Trophoblast cell (in vitro differentiated cells and primary cell): ENCODE data around the gene ATP1A4.

ENCODE experiments used
- DNase-seq, 2 donors: peaks; one replicate each; pipeline ENCODE4 v3.0.0-alpha.2; 2016
- H2AFZ ChIP-seq: 2 replicates; pipeline ENCODE4 v1.6.1; 2013; ENCODE audit warnings: low read length, moderate library complexity, mild to moderate bottlenecking; ENCODE audit not compliant: insufficient read depth, poor library complexity
- H2AK5ac ChIP-seq: 2 replicates; pipeline ENCODE4 v1.6.1; 2013; ENCODE audit warnings: mild to moderate bottlenecking, low read length
- H2BK120ac ChIP-seq: 2 replicates; pipeline ENCODE4 v1.6.1; 2013; ENCODE audit warnings: low read length, mild to moderate bottlenecking, moderate library complexity; ENCODE audit not compliant: insufficient read depth, poor library complexity
- H2BK12ac ChIP-seq: 2 replicates; pipeline ENCODE4 v1.6.1; 2013; ENCODE audit warnings: mild to moderate bottlenecking, low read length, moderate library complexity
- H2BK5ac ChIP-seq: 2 replicates; pipeline ENCODE4 v1.6.1; 2013; ENCODE audit warnings: low read length, low read depth, moderate library complexity, mild to moderate bottlenecking; ENCODE audit not compliant: poor library complexity
- H3K14ac ChIP-seq: 2 replicates; pipeline ENCODE4 v1.6.1; 2013; ENCODE audit warnings: mild to moderate bottlenecking, low read length
- H3K18ac ChIP-seq: 2 replicates; pipeline ENCODE4 v1.6.1; 2013; ENCODE audit warnings: mild to moderate bottlenecking, low read length
- H3K23ac ChIP-seq: 2 replicates; pipeline ENCODE4 v1.6.1; 2013; ENCODE audit warnings: low read length
- H3K27ac ChIP-seq: 2 replicates; pipeline ENCODE4 v1.5.1; 2013; ENCODE audit warnings: low read depth, mild to moderate bottlenecking, inconsistent platforms, low read length, moderate library complexity
- H3K27me3 ChIP-seq: 2 replicates; pipeline ENCODE4 v1.6.1; 2013; ENCODE audit warnings: inconsistent platforms, mild to moderate bottlenecking, low read length, moderate library complexity; ENCODE audit not compliant: insufficient read depth
- H3K36me3 ChIP-seq, 2 experiments: 1 replicate in 1 of 2; 2 replicates in 1 of 2; pipeline ENCODE4 v1.6.1; 2013; ENCODE audit warnings: low read length in 2 of 2, mild to moderate bottlenecking in 2 of 2, moderate library complexity in 1 of 2; ENCODE audit not compliant: insufficient read depth in 2 of 2, control insufficient read depth in 1 of 2
- H3K4ac ChIP-seq: 2 replicates; pipeline ENCODE4 v1.6.1; 2013; ENCODE audit warnings: low read depth, mild to moderate bottlenecking, low read length, moderate library complexity
- H3K4me1 ChIP-seq, 2 experiments: 1 replicate in 1 of 2; 2 replicates in 1 of 2; pipeline ENCODE4 v1.6.1; 2013; ENCODE audit warnings: low read length in 2 of 2, mild to moderate bottlenecking in 2 of 2, moderate library complexity in 1 of 2; ENCODE audit not compliant: insufficient read depth in 2 of 2, control insufficient read depth in 1 of 2
- H3K4me2 ChIP-seq: 2 replicates; pipeline ENCODE4 v1.6.1; 2013; ENCODE audit warnings: inconsistent platforms, mild to moderate bottlenecking, low read length, moderate library complexity
- H3K4me3 ChIP-seq: 2 replicates; pipeline ENCODE4 v1.5.1; 2013; ENCODE audit warnings: mild to moderate bottlenecking, low read depth, low read length, inconsistent platforms
- H3K79me1 ChIP-seq: one replicate; pipeline ENCODE4 v1.6.1; 2013; ENCODE audit warnings: low read length
- H3K79me2 ChIP-seq: 2 replicates; pipeline ENCODE4 v1.6.1; 2013; ENCODE audit warnings: low read length, mild to moderate bottlenecking; ENCODE audit not compliant: control insufficient read depth, insufficient read depth, poor library complexity
- H3K9ac ChIP-seq: 2 replicates; pipeline ENCODE4 v1.6.1; 2013; ENCODE audit warnings: mild to moderate bottlenecking, low read length
- H3K9me3 ChIP-seq: 2 replicates; pipeline ENCODE4 v1.6.1; 2013; ENCODE audit warnings: low read depth, mild to moderate bottlenecking, control low read depth, inconsistent platforms, low read length; ENCODE audit not compliant: insufficient read depth
- H4K12ac ChIP-seq: 2 replicates; pipeline ENCODE4 v1.6.1; 2013; ENCODE audit warnings: low read depth, mild to moderate bottlenecking, low read length, moderate library complexity
- H4K8ac ChIP-seq: 2 replicates; pipeline ENCODE4 v1.6.1; 2013; ENCODE audit warnings: low read depth, mild to moderate bottlenecking, low read length, moderate library complexity
- H4K91ac ChIP-seq: one replicate; pipeline ENCODE4 v1.6.1; 2013; ENCODE audit warnings: low read depth, mild to moderate bottlenecking, low read length, moderate library complexity
- WGBS: extraction: QIAGEN DNeasy Blood & Tissue Kit; methylation state at CpG from one replicate; pipeline ENCODE4 v1.1.7; 2013; ENCODE audit warnings: missing lambda C conversion rate; ENCODE audit not compliant: insufficient read length, insufficient coverage; ENCODE audit errors: extremely low coverage; 5-methylcytosine and 5-hydroxymethylcytosine counted together

Gene ATP1A4

DNA sequence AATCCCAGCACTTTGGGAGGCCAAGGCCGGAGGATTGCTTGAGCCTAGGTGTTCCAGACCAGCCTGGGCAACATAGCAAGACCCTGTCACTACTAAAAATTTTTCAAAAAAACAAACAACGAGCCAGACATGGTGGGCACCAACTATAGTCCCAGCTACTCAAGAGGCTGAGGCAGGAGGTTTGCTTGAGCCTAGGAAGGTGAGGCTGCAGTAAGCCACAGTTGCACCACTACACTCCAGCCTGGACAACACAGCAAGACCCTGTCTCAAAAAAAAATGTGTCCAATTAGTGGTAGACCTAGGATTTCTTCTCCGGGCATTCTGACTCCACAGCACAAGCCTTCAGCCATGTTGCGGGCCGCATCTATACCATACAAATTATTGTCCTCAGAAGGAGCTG lies 46.2 kb upstream of the ATP1A4 start:
- H3K14ac ChIP-seq: no peak overlapping the region
- WGBS: no CpG with 5 or more reads among the region's 5 CpGs
- no peak overlapping the region for H2BK120ac ChIP-seq
- no peaks in the 10 kb centered on the region for H3K36me3 ChIP-seq
- H4K8ac ChIP-seq: no peak overlapping the region
- no peak overlapping the region for H3K4me3 ChIP-seq
- no peak overlapping the region for H4K12ac ChIP-seq
- no peaks in the 10 kb centered on the region for H3K9me3 ChIP-seq
- no peak for DNase-seq
- H3K79me1 ChIP-seq: no peaks in the 10 kb centered on the region
- H3K79me2 ChIP-seq: no peaks in the 10 kb centered on the region
- no peak overlapping the region for H3K4ac ChIP-seq
- no peak overlapping the region for H2BK12ac ChIP-seq
- peaks cover 3 to 4% of the 10 kb centered on the region in 2 experiments for H3K4me1 ChIP-seq
- H2AK5ac ChIP-seq: no peak overlapping the region
- H4K91ac ChIP-seq: no peak overlapping the region
- H3K4me2 ChIP-seq: no peak overlapping the region
- no peaks in the 10 kb centered on the region for H3K27me3 ChIP-seq
- no peak overlapping the region for H2BK5ac ChIP-seq
- H3K18ac ChIP-seq: no peak overlapping the region
- H3K9ac ChIP-seq: no peak overlapping the region
- H3K27ac ChIP-seq: no peak overlapping the region
- H2AFZ ChIP-seq: no peak overlapping the region
- no peak overlapping the region for H3K23ac ChIP-seq

- no peak overlapping the region for H4K91ac ChIP-seq
- H3K79me1 ChIP-seq: no peaks in the 10 kb centered on the region
Measured at GRCh38 chr1:160107512-160107911, 43.9 kb upstream of the ATP1A4 start.

GRCh38 chr1:160108888-160109662 lies 42.3 kb upstream of the ATP1A4 start:
- H3K18ac ChIP-seq: no peak overlapping the region
- H3K23ac ChIP-seq: no peak overlapping the region
- H2BK12ac ChIP-seq: no peak overlapping the region
- no peak overlapping the region for H3K27ac ChIP-seq
- no peak overlapping the region for H3K14ac ChIP-seq
- no peak overlapping the region for H4K91ac ChIP-seq
- peaks cover 3% of the 10 kb centered on the region for H3K9me3 ChIP-seq
- H2AFZ ChIP-seq: peak overlapping the region; percentile 3
- H4K12ac ChIP-seq: no peak overlapping the region
- no peaks in the 10 kb centered on the region for H3K79me1 ChIP-seq
- no peak overlapping the region for H2AK5ac ChIP-seq
- H3K4me2 ChIP-seq: no peak overlapping the region
- WGBS: no CpG with 5 or more reads among the region's 6 CpGs
- H3K27me3 ChIP-seq: no peaks in the 10 kb centered on the region
- H3K9ac ChIP-seq: no peak overlapping the region
- no peaks in the 10 kb centered on the region for H3K79me2 ChIP-seq
- no peak overlapping the region for H3K4me3 ChIP-seq
- peak in 1 of 2 donors; percentile 62 for DNase-seq
- H2BK120ac ChIP-seq: no peak overlapping the region
- peaks cover 0 to 4% of the 10 kb centered on the region in 2 experiments for H3K4me1 ChIP-seq
- no peak overlapping the region for H4K8ac ChIP-seq
- H3K36me3 ChIP-seq: no peaks in the 10 kb centered on the region
- no peak overlapping the region for H2BK5ac ChIP-seq
- H3K4ac ChIP-seq: no peak overlapping the region

More at GRCh38 chr1:160107512-160107911, 43.9 kb upstream of the ATP1A4 start:
- peaks cover 2% of the 10 kb centered on the region for H3K9me3 ChIP-seq
- no peak overlapping the region for H2AFZ ChIP-seq
- H3K14ac ChIP-seq: no peak overlapping the region
- H2BK5ac ChIP-seq: no peak overlapping the region
- WGBS: no CpG with 5 or more reads among the region's 1 CpG
- H2AK5ac ChIP-seq: no peak overlapping the region
- no peak for DNase-seq
- H3K9ac ChIP-seq: no peak overlapping the region
- H3K36me3 ChIP-seq: no peaks in the 10 kb centered on the region
- H3K18ac ChIP-seq: no peak overlapping the region
- H3K4me3 ChIP-seq: no peak overlapping the region
- no peak overlapping the region for H3K23ac ChIP-seq
- H3K79me2 ChIP-seq: no peaks in the 10 kb centered on the region
- H4K12ac ChIP-seq: no peak overlapping the region
- no peak overlapping the region for H3K27ac ChIP-seq
- H3K4ac ChIP-seq: no peak overlapping the region
- no peak overlapping the region for H2BK12ac ChIP-seq
- H3K4me2 ChIP-seq: no peak overlapping the region
- H3K4me1 ChIP-seq: peaks cover 0 to 4% of the 10 kb centered on the region in 2 experiments
- no peak overlapping the region for H2BK120ac ChIP-seq
- H4K8ac ChIP-seq: no peak overlapping the region
- no peaks in the 10 kb centered on the region for H3K27me3 ChIP-seq

DNA sequence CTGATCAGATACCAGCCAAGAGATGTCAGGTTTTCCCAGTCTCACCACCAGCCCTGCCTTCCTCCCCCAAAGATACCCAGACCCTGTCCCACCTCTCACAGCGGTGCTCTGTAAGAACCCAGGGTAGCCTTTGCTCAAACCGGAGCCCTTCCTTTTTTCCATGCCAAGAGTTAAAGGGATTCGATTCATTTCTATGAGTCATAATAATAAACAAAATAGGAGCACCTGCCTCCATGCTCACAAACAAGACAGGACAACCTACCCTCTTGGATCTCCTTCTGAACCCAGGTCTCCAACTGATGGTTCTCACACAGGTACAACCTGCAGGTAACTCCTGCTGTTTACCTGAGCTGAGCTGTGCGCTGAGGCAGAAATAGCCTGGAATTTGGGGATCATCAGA lies 41.7 kb upstream of the ATP1A4 start:
- no peak overlapping the region for H4K12ac ChIP-seq
- H2AK5ac ChIP-seq: no peak overlapping the region
- no peak overlapping the region for H2BK5ac ChIP-seq
- no peaks in the 10 kb centered on the region for H3K27me3 ChIP-seq
- no peak overlapping the region for H2AFZ ChIP-seq
- H2BK120ac ChIP-seq: no peak overlapping the region
- peaks cover 0 to 4% of the 10 kb centered on the region in 2 experiments for H3K4me1 ChIP-seq
- no peak overlapping the region for H3K27ac ChIP-seq
- peaks cover 3% of the 10 kb centered on the region for H3K9me3 ChIP-seq
- no peak overlapping the region for H4K8ac ChIP-seq
- no peak overlapping the region for H3K18ac ChIP-seq
- no peaks in the 10 kb centered on the region for H3K36me3 ChIP-seq
- H3K9ac ChIP-seq: no peak overlapping the region
- H2BK12ac ChIP-seq: no peak overlapping the region
- H4K91ac ChIP-seq: no peak overlapping the region
- no peaks in the 10 kb centered on the region for H3K79me1 ChIP-seq
- no peak overlapping the region for H3K23ac ChIP-seq
- no CpG with 5 or more reads among the region's 4 CpGs for WGBS
- H3K14ac ChIP-seq: no peak overlapping the region
- H3K79me2 ChIP-seq: no peaks in the 10 kb centered on the region
- H3K4me2 ChIP-seq: no peak overlapping the region
- H3K4ac ChIP-seq: no peak overlapping the region
- H3K4me3 ChIP-seq: no peak overlapping the region
- no peak for DNase-seq
